HL-60 (cell line): ENCODE data around the gene UEVLD.

ENCODE experiments used
- DNase-seq, 2 experiments: peaks; one replicate each; pipeline ENCODE4 v3.0.0-alpha.2; 2010 to 2020; ENCODE audit warnings: low read depth in 1 of 2, low spot score in 1 of 2
- H3K27ac ChIP-seq: fragments of 250-450 bp; sonication (Bioruptor Pico); replicated peaks from 2 replicates; pipeline ENCODE4 v1.5.1; 2020; ENCODE audit warnings: mild to moderate bottlenecking, moderate library complexity
- H3K27me3 ChIP-seq: fragments of 250-450 bp; sonication (Bioruptor Pico); 2 replicates; pipeline ENCODE4 v1.5.1; 2021; ENCODE audit warnings: mild to moderate bottlenecking, moderate library complexity; ENCODE audit not compliant: insufficient read depth, poor library complexity, severe bottlenecking
- H3K4me3 ChIP-seq: replicated peaks from 2 replicates; pipeline ENCODE4 v1.5.1; 2011; ENCODE audit warnings: mild to moderate bottlenecking, control low read depth, low read length; ENCODE audit not compliant: insufficient read depth
- CTCF ChIP-seq: IDR thresholded peaks from one replicate; pipeline ENCODE4 v1.5.1; 2011; ENCODE audit warnings: low read length, control low read depth, inconsistent platforms; ENCODE audit not compliant: insufficient read depth
- GABPA ChIP-seq: IDR thresholded peaks from 2 replicates; pipeline ENCODE4 v1.6.1; 2012; ENCODE audit warnings: low read depth
- POLR2AphosphoS5 ChIP-seq: IDR thresholded peaks from 2 replicates; pipeline ENCODE4 v1.6.1; 2012; ENCODE audit warnings: low read depth
- SPI1 ChIP-seq: IDR thresholded peaks from 2 replicates; pipeline ENCODE4 v1.6.1; 2012; ENCODE audit warnings: low read depth, mild to moderate bottlenecking, borderline replicate concordance
- TF ChIP-seq, protein P1 (sequence below): IDR thresholded peaks from 2 replicates; pipeline ENCODE4 v1.6.1; 2012; ENCODE audit warnings: low read depth; ENCODE audit not compliant: insufficient replicate concordance

Gene UEVLD

DNA sequence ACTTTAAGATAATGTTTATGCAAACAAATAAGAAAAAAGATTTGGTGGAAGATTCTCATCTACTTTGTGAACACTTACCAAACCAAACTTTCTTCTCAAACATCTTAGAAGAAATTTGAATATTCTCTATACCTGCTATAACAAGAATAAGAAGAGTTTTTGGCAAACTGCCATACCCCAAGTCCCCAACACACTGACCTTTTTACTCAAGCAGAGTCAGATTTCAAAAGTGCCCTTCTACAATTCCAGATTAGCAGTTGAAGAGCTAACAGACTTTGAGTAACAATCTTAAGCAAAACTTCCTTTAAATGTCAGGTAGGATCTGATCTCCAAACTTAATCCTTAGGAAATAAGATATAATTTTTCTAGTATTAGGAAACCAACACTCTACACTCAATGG lies 95.6 kb downstream of the UEVLD start:
- no peak for DNase-seq
- TF ChIP-seq POLR2AphosphoS5: no peak
- no peak for TF ChIP-seq GABPA
- TF ChIP-seq, protein P1, sequence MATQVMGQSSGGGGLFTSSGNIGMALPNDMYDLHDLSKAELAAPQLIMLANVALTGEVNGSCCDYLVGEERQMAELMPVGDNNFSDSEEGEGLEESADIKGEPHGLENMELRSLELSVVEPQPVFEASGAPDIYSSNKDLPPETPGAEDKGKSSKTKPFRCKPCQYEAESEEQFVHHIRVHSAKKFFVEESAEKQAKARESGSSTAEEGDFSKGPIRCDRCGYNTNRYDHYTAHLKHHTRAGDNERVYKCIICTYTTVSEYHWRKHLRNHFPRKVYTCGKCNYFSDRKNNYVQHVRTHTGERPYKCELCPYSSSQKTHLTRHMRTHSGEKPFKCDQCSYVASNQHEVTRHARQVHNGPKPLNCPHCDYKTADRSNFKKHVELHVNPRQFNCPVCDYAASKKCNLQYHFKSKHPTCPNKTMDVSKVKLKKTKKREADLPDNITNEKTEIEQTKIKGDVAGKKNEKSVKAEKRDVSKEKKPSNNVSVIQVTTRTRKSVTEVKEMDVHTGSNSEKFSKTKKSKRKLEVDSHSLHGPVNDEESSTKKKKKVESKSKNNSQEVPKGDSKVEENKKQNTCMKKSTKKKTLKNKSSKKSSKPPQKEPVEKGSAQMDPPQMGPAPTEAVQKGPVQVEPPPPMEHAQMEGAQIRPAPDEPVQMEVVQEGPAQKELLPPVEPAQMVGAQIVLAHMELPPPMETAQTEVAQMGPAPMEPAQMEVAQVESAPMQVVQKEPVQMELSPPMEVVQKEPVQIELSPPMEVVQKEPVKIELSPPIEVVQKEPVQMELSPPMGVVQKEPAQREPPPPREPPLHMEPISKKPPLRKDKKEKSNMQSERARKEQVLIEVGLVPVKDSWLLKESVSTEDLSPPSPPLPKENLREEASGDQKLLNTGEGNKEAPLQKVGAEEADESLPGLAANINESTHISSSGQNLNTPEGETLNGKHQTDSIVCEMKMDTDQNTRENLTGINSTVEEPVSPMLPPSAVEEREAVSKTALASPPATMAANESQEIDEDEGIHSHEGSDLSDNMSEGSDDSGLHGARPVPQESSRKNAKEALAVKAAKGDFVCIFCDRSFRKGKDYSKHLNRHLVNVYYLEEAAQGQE: no peak
- no peak overlapping the region for H3K27ac ChIP-seq
- no peak overlapping the region for H3K4me3 ChIP-seq
- no peaks in the 10 kb centered on the region for H3K27me3 ChIP-seq

DNA sequence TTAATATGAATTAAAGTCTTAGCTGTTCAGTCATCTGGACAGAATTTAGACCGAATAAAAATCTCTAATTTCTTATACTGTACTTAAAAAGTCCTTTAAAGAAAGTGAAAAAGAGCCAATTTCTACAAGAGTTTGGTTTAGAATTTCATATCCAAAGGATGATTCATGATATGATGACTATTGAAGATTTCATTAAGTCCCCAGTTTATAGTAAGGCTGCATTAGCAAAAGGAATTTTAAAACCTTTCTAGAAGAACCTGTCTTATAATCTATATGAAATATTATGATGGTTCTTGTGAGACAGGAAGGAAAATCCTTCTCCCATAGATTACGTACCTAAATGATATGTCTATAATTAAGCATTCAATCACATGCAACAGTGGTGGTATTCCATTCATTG lies 96.6 kb downstream of the UEVLD start:
- H3K27me3 ChIP-seq: no peaks in the 10 kb centered on the region
- no peak for DNase-seq
- no peak overlapping the region for H3K27ac ChIP-seq
- TF ChIP-seq POLR2AphosphoS5: no peak
- TF ChIP-seq CTCF: no peak
- TF ChIP-seq SPI1: no peak
- no peak for TF ChIP-seq GABPA
- TF ChIP-seq, protein P1: no peak
- no peak overlapping the region for H3K4me3 ChIP-seq

GRCh38 chr11:18490736-18491485 lies 97.6 kb downstream of the UEVLD start:
- DNase-seq: no peak
- Histone ChIP-seq H3K4me3 (no peak overlapping the region), H3K27ac (no peak overlapping the region), H3K27me3 (no peaks in the 10 kb centered on the region)
- TF ChIP-seq GABPA: no peak
- TF ChIP-seq CTCF: no peak
- TF ChIP-seq, protein P1: no peak
- TF ChIP-seq SPI1: no peak
- TF ChIP-seq POLR2AphosphoS5: no peak
